Naive thymus-derived CD4-positive, alpha-beta T cell (primary cell): ENCODE results near the gene BRI3. TPM values are rescaled to one million over a fixed set of nuclear protein-coding genes. Genes with fewer than 3 reads are reported as not detected.

Experiments
- ATAC-seq: fragments of 150-1000 bp; cut with Tn5 transposase; 2 replicates; pipeline ENCODE4 v1.10.0; 2021; ENCODE audit warnings: mild to moderate bottlenecking, moderate library complexity
- CTCF ChIA-PET: fragments of 350-600 bp; sonication (Branson Sonifier 250); formaldehyde crosslinking; loops from one replicate; lab custom pipeline; 2021; ENCODE audit warnings: antibody characterized with exemption; lab: Charles Lee
- POLR2A ChIA-PET: fragments of 350-600 bp; sonication (Branson Sonifier 250); formaldehyde crosslinking; loops from one replicate; lab custom pipeline; 2021; ENCODE audit warnings: antibody characterized with exemption, inconsistent platforms; lab: Charles Lee
- DNase-seq, 9 donors: peaks; one replicate each; pipeline versions ENCODE4 v3.0.0 to v3.0.0-alpha.2; 2020 to 2022; ENCODE audit warnings: mixed read lengths in 1 of 9
- H3K27ac ChIP-seq: one replicate; pipeline ENCODE4 v1.7.0; 2013; ENCODE audit warnings: mild to moderate bottlenecking, low read depth, low read length, moderate library complexity
- H3K27me3 ChIP-seq, 2 donors: one replicate each; pipeline ENCODE4 v1.7.0; 2013; ENCODE audit warnings: low read length in 2 of 2, mild to moderate bottlenecking in 2 of 2, moderate library complexity in 2 of 2; ENCODE audit not compliant: control insufficient read depth in 2 of 2, insufficient read depth in 2 of 2
- H3K36me3 ChIP-seq, 3 experiments: 1 replicate in 2 of 3; 2 replicates in 1 of 3; pipeline ENCODE4 v1.7.0; 2013; ENCODE audit warnings: low read length in 3 of 3, mild to moderate bottlenecking in 3 of 3, moderate library complexity in 1 of 3; ENCODE audit not compliant: insufficient read depth in 3 of 3, control insufficient read depth in 2 of 3
- H3K4me1 ChIP-seq, 2 donors: one replicate each; pipeline ENCODE4 v1.7.0; 2013; ENCODE audit warnings: low read length in 2 of 2, mild to moderate bottlenecking in 2 of 2, moderate library complexity in 1 of 2; ENCODE audit not compliant: control insufficient read depth in 2 of 2, insufficient read depth in 2 of 2
- H3K4me3 ChIP-seq: 2 replicates; pipeline ENCODE4 v1.7.0; 2013; ENCODE audit warnings: mild to moderate bottlenecking, low read length
- H3K9me3 ChIP-seq, 3 experiments: 1 replicate in 2 of 3; 2 replicates in 1 of 3; pipeline ENCODE4 v1.7.0; 2013; ENCODE audit warnings: low read length in 3 of 3; ENCODE audit not compliant: control insufficient read depth in 2 of 3
- H3K27ac Mint-ChIP-seq, 9 donors: one replicate each; pipeline ENCODE4 v1.8.0; 2020 to 2022; ENCODE audit warnings: mixed read lengths in 9 of 9, mild to moderate bottlenecking in 8 of 9, moderate library complexity in 5 of 9, inconsistent platforms in 2 of 9
- H3K27me3 Mint-ChIP-seq, 5 donors: one replicate each; pipeline ENCODE4 v1.8.0; 2021 to 2022; ENCODE audit warnings: mixed read lengths in 5 of 5, mild to moderate bottlenecking in 1 of 5
- H3K36me3 Mint-ChIP-seq, 5 donors: one replicate each; pipeline ENCODE4 v1.8.0; 2020 to 2022; ENCODE audit warnings: mixed read lengths in 5 of 5, mild to moderate bottlenecking in 3 of 5, inconsistent platforms in 1 of 5
- H3K4me1 Mint-ChIP-seq, 7 donors: one replicate each; pipeline ENCODE4 v1.8.0; 2020 to 2022; ENCODE audit warnings: mixed read lengths in 7 of 7, mild to moderate bottlenecking in 3 of 7, inconsistent platforms in 1 of 7
- H3K4me3 Mint-ChIP-seq, 10 donors: one replicate each; pipeline ENCODE4 v1.8.0; 2020 to 2022; ENCODE audit warnings: mild to moderate bottlenecking in 10 of 10, mixed read lengths in 10 of 10, moderate library complexity in 6 of 10, inconsistent platforms in 2 of 10
- H3K9me3 Mint-ChIP-seq, 11 donors: one replicate each; pipeline ENCODE4 v1.8.0; 2020 to 2022; ENCODE audit warnings: mixed read lengths in 11 of 11, mild to moderate bottlenecking in 4 of 11, inconsistent platforms in 1 of 11, moderate library complexity in 1 of 11
- intact Hi-C, 2 donors: fragments of 100-400 bp; cut with micrococcal nuclease; formaldehyde crosslinking; loops; one replicate each; pipeline ENCODE4 v1.15.1; 2023
- polyA plus RNA-seq, 2 donors: library from polyadenylated mRNA; unstranded; fragments of 300-500 nt; fragmentation: Illumina TruSeq; gene quantifications; one replicate each; pipeline ENCODE4 v1.2.3, GENCODE V29; 2021
- total RNA-seq, 6 experiments: library from RNA in 5 of 6; stranded (reverse) in 5 of 6; gene quantifications; 1 replicate in 5 of 6; 2 replicates in 1 of 6; pipeline ENCODE4 v1.2.3 and lab custom pipeline; 2021 to 2026

The BRI3 gene
- total and polyA plus RNA-seq, 7 experiments from 2014 or later, result 17.8 to 194 (median 82.4) TPM

GRCh38 chr7:98341106-98341505 is 59.6 kb downstream of the BRI3 start:
- no peaks in the 10 kb centered on the region for H3K36me3 ChIP-seq
- Mint-ChIP-seq H3K4me1 (no peaks in the 10 kb centered on the region), H3K27me3 (peaks cover 0 to 3% (median 0%) of the 10 kb centered on the region in 5 donors), H3K9me3 (peaks cover 0 to 8% (median 3%) of the 10 kb centered on the region in 11 donors), H3K4me3 (no peak overlapping the region), H3K27ac (no peak overlapping the region), H3K36me3 (peaks cover 0 to 5% (median 0%) of the 10 kb centered on the region in 5 donors)
- H3K9me3 ChIP-seq, result no peaks in the 10 kb centered on the region
- H3K4me3 ChIP-seq, result no peak overlapping the region
- intact Hi-C loops, result no loop called here
- H3K27ac ChIP-seq, result no peak overlapping the region
- ChIA-PET POLR2A (no interaction called here), CTCF (no interaction called here)
- ATAC-seq, result no peak
- DNase-seq, result no peak
- no peaks in the 10 kb centered on the region for H3K4me1 ChIP-seq
- H3K27me3 ChIP-seq, result no peaks in the 10 kb centered on the region

Other genes starting within 250 kb of the BRI3 start
- 10 to 100 TPM; 13.2 to 29.1 (median 25.9) TPM for gene LMTK2, start 174.8 kb upstream of the BRI3 start, total RNA-seq
- 1 to 10 TPM; 2.2 to 5.5 TPM for gene LMTK2, start 174.8 kb upstream of the BRI3 start, polyA plus RNA-seq
- gene BHLHA15, start 70.2 kb upstream of the BRI3 start, total RNA-seq, result under 1 TPM in 2 of 5 experiments, not detected in 3; 0.39 to 0.80 TPM
- not detected for gene BHLHA15, start 70.2 kb upstream of the BRI3 start, polyA plus RNA-seq
- gene TECPR1, start 29.5 kb upstream of the BRI3 start, total RNA-seq, result 100 to 1,000 TPM in 4 of 5 experiments, 10 to 100 TPM in 1; 82.4 to 203 (median 134) TPM
- gene TECPR1, start 29.5 kb upstream of the BRI3 start, polyA plus RNA-seq, result 10 to 100 TPM; 21.0 to 32.3 TPM
- 1 to 10 TPM in 2 of 5 experiments, under 1 TPM in 3; 0.32 to 2.0 (median 0.56) TPM for gene BAIAP2L1, start 119.4 kb downstream of the BRI3 start, total RNA-seq
- gene BAIAP2L1, start 119.4 kb downstream of the BRI3 start, polyA plus RNA-seq, result 1 to 10 TPM in 1 of 2 donors, under 1 TPM in 1; 0.39 to 1.0 TPM